D721Med (cell line): Measurements from ENCODE around the gene ROR2.

Experiments used
- DNase-seq: peaks from one replicate; pipeline ENCODE4 v3.0.0; 2011; ENCODE audit warnings: low spot score; ENCODE audit not compliant: insufficient read length
- FAIRE-seq: peaks from 2 replicates; lab custom pipeline; 2011; peaks lifted over from hg19 to GRCh38; lab: Jason Lieb, UNC
- TF ChIP-seq, protein P1 (sequence below): IDR thresholded peaks from 2 replicates; pipeline ENCODE4 v1.5.1; 2012; ENCODE audit warnings: mild to moderate bottlenecking, control low read depth; ENCODE audit not compliant: insufficient read depth; ENCODE audit errors: missing control alignments

Gene ROR2

DNA sequence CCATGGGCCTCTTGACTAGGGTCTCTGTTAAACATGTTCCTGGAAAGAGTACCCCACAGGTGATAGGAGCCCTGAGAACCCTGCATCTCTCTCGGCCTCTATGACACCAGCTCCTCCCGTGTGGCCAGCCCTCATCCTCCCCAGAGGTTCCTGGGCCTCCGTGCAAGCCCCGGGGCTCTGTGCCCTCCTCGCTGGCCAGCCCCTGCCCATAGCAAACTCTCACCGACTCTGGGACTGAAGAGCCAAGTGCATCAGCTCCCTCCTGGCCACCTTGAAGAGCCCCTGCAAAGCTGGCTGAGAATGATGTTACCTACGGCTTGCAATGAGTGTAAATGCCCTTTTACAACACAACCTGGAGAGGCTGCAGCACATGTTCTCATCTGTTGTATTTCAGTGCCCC, 224.4 kb downstream of the ROR2 start:
- TF ChIP-seq, protein P1, sequence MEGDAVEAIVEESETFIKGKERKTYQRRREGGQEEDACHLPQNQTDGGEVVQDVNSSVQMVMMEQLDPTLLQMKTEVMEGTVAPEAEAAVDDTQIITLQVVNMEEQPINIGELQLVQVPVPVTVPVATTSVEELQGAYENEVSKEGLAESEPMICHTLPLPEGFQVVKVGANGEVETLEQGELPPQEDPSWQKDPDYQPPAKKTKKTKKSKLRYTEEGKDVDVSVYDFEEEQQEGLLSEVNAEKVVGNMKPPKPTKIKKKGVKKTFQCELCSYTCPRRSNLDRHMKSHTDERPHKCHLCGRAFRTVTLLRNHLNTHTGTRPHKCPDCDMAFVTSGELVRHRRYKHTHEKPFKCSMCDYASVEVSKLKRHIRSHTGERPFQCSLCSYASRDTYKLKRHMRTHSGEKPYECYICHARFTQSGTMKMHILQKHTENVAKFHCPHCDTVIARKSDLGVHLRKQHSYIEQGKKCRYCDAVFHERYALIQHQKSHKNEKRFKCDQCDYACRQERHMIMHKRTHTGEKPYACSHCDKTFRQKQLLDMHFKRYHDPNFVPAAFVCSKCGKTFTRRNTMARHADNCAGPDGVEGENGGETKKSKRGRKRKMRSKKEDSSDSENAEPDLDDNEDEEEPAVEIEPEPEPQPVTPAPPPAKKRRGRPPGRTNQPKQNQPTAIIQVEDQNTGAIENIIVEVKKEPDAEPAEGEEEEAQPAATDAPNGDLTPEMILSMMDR, result no peak
- DNase-seq (no peak), FAIRE-seq (no peak)

DNA sequence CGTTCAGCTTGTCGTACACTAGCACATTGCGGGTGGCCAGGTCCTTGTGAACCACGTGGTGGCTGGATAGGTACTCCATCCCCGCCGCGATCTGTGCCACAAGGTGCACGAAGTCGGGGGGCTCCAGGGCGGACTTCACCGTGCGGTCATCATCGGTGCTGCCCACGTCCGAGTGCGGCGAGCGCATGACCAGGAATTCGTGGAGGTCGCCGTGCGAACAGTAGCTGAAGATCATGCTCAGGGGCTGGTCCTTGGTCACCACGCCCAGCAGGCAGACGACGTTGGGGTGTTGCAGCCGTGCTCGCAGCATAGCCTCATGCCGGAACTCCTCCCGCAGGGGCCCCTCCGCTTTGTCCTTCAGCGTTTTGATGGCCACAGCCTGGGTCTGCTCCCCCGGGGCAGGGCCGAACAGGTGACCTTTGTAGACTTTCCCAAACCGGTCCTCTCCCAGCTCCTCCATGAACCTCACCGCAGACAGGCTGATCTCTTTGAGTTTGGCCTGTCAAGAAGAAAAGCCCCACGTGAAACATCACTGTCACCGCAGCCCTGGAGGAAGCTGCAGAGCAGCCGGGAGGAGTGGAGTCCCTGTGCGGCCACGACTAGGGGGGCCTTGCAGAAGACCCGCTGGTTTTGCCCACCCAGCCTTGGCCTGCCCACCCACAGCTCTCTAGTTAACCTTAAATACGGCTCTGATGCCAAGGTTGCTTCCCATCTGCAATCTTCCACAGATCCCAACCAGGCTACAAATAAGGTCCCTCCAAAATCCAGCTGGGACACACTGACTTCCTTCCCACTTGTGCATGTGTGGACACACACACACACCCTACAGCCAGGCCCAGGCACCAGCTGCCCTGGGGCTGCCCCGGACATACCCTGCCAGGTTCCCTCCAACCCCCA, 225.2 kb downstream of the ROR2 start:
- FAIRE-seq (no peak), DNase-seq (no peak)
- TF ChIP-seq, protein P1, result no peak

DNA sequence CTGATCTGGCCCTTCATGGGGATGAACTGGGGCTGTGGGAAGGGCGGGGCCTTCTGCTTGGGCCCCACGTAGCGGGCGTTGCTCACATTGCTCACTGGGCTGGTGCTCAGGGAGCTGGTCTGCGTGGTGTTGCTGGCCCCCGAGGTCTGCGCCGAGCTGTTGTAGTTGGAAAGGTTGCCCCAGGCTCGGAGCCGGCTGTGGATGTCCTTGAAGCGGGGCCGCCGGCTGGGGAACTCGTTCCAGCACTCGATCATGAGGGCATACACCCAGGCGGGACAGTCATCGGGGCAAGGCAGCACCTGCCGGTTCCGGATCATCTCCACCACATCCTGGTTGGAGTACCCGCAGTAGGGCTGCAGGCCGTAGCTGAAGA, 226.0 kb downstream of the ROR2 start:
- no peak for FAIRE-seq
- TF ChIP-seq, protein P1, result no peak
- DNase-seq, result no peak

DNA sequence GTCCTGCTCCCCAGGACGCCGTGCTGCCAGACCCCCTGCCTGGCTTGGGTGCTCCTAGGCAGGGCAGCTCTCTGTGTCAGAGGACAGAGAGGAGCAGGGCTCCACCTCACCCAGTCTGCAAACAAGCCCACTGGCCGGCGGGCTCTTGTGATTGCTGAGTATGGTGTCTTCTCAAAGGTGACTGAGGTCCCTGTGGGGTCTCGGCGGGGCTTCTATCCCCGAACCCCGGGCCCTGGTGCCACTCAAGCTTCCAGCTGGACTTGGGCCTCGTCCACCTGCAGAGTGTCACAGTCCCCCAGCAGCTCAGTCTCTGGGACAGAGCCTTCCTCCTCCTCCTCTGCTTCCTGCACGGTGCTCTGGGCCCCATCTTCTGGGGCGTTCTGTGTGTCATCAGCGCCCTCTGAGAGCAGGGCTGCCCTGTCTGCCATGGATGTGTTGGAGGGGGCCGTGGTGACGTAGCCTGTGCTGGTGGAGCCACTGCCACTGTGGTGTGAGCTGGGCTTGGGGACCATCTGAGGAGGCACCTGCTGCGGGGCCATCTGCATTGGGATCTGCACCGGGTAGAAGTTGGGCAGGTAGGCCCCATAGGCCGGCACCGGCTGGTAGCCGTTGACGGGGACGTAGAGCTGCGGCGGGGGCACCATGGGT, 226.5 kb downstream of the ROR2 start:
- TF ChIP-seq, protein P1, result no peak
- FAIRE-seq, result no peak
- DNase-seq, result no peak

DNA sequence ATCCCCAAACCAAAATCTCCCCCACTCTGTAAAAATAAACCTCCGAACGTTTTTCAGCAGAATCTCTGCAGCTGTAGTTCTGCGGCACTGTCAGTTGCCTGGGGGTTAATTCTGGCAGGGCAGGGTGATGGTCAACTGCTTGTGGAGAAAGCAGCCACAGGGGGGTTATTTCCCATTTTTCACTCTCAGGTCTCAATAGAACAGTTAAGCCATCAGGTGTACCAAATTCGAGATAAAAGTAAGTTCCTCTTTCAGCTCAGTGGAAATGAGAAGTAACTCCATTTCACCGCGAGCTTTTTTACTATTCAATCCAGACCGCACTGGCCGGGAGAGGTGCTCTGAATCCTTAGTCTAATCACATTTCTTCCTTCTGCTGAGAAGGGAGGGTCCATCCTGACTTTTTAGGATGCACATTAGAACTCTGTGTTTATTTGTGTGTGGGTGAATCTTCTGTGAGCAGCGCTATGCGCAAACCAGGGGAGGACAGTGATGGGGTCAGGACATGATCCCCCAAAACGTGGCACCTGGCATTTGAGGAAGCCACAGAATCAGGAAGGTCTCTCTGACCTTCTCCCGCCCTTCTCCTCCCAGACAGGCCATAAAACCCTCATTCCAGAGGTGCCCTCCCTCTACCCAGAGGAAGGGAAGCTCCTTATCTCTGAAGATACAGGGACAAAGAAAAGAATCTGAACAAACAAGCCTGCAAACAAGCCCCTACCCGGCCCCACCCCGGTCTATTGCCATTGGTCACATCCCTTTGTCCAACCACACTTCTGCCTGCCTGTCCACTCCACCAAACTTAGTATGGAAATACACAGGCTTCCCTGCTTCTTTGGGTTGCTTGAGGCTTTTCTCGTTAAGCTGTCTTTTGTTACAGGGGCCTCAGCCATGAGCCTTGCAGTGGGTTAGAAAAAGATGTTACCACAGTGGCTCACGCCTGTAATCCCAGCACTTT, 229.0 kb downstream of the ROR2 start:
- no peak for FAIRE-seq
- TF ChIP-seq, protein P1, result no peak
- no peak for DNase-seq

DNA sequence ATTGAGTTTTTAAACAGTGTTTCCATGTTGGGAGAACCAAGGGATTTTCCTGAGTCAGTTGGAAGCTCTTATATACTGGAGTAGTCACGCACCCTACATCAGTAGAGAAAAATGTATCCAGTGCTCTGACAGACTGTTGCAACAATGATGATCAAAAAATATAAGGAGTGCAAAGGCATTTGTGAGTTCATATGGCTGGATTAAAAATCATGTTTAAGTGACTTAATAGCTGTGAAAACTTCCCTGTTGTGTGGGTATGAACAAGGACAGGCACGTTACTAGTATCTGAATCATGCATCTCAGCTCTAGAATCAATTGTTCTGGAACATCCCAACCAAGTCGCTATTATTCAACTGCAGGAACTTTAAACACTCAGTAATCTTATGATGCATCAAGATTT, 229.7 kb downstream of the ROR2 start:
- TF ChIP-seq, protein P1, result no peak
- FAIRE-seq, result no peak

More for the DNA sequence above, 229.7 kb downstream of the ROR2 start:
- DNase-seq, result no peak
